BE2C (cell line): ENCODE measurements around the gene PIP5K1B.

Source experiments
- DNase-seq: peaks from one replicate; pipeline ENCODE4 v3.0.0-alpha.2; 2020
- H3K27me3 ChIP-seq: fragments of 250-450 bp; sonication (Bioruptor Pico); 2 replicates; pipeline ENCODE4 v1.5.1; 2020; ENCODE audit warnings: mild to moderate bottlenecking
- H3K36me3 ChIP-seq: fragments of 250-450 bp; sonication (Bioruptor Pico); 2 replicates; pipeline ENCODE4 v1.5.1; 2020; ENCODE audit warnings: mild to moderate bottlenecking
- H3K4me1 ChIP-seq: fragments of 250-450 bp; sonication (Bioruptor Pico); 2 replicates; pipeline ENCODE4 v1.5.1; 2020
- H3K4me3 ChIP-seq: 2 replicates; pipeline ENCODE4 v1.5.1; 2011; ENCODE audit warnings: low read depth, low read length
- H3K9me3 ChIP-seq: fragments of 250-450 bp; sonication (Bioruptor Pico); 2 replicates; pipeline ENCODE4 v1.5.1; 2020
- CTCF ChIP-seq: IDR thresholded peaks from 2 replicates; pipeline ENCODE4 v1.5.1; 2012; ENCODE audit warnings: mild to moderate bottlenecking, low read depth, low read length

PIP5K1B gene

GRCh38 chr9:68704498-68704813, 584 bp upstream of the PIP5K1B start:
- DNase-seq = no peak
- Histone ChIP-seq H3K27me3 (peaks cover 57% of the 10 kb centered on the region), H3K36me3 (no peaks in the 10 kb centered on the region), H3K4me1 (no peaks in the 10 kb centered on the region), H3K9me3 (no peaks in the 10 kb centered on the region), H3K4me3 (no peak overlapping the region)
- no peak for TF ChIP-seq CTCF

DNA sequence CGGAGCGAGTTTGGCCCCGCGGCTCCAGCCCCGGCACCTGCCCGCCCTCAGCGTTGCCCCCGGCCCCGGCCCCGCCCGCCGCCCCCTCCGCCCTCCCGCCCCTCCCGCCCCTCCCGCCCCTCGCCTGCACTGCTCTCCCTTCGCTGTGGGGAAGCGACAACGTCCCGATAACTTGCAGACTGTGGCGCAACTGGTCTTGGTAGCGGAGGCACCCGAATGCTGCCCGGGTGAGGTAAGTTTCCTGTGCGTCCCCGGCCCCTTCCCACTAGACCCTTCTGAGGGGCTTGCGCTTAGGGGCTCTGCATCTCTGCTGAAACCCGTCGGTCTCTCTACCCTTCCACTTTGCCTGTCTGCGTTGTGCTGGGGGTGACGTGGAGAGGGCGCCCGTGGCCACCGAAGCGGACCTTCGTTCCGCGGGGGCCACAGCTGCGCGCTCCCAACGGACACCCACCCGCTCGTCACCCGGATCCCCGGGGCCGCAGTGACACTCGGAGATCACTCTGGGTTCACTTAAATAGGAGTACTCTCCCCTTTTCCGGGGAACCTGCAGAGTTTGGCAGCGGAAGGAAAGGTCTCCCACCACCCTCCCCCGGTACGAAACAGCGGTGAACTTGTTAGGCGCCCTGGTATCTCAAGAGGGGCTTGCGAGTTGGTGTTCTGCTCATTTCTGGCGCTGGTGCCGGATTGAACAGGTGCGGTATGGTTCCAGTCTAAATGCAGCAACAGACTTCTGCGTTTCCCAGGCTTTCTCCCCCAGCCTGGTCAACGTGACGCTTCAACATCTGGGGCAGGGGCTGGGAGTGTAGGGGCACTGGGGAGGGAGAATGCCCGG, 707 bp downstream of the PIP5K1B start:
- no peaks in the 10 kb centered on the region for H3K4me1 ChIP-seq
- H3K4me3 ChIP-seq = no peak overlapping the region
- peaks cover 57% of the 10 kb centered on the region for H3K27me3 ChIP-seq
- no peaks in the 10 kb centered on the region for H3K9me3 ChIP-seq
- H3K36me3 ChIP-seq = no peaks in the 10 kb centered on the region
- TF ChIP-seq CTCF = no peak
- DNase-seq = no peak

GRCh38 chr9:68706363-68707201, 1.5 kb downstream of the PIP5K1B start:
- Histone ChIP-seq H3K4me1 (no peaks in the 10 kb centered on the region), H3K36me3 (no peaks in the 10 kb centered on the region), H3K9me3 (no peaks in the 10 kb centered on the region), H3K27me3 (peaks cover 57% of the 10 kb centered on the region), H3K4me3 (no peak overlapping the region)
- DNase-seq = no peak
- no peak for TF ChIP-seq CTCF

GRCh38 chr9:68707801-68708488, 2.9 kb downstream of the PIP5K1B start:
- no peaks in the 10 kb centered on the region for H3K4me1 ChIP-seq
- no peaks in the 10 kb centered on the region for H3K36me3 ChIP-seq
- H3K4me3 ChIP-seq = no peak overlapping the region
- no peak for TF ChIP-seq CTCF
- no peaks in the 10 kb centered on the region for H3K9me3 ChIP-seq
- H3K27me3 ChIP-seq = peaks cover 53% of the 10 kb centered on the region
- DNase-seq = no peak

DNA sequence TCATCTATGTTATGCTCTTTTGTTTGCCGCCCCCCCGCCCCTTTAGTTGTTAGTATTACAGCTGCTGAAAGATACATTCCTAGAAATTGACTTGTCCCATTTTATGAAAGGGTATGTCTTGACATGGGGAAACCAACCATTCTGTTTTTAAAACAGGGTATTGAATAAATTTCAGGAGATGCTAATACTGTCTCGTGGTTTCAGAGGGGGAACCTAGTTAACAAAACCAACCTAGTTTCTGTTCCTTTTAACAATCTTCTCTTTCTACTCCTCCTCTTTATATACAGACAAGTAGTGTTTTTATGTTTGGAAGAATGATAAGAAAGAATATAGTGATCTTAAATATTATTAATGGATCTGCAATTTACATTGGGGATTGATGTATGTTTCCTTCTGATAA, 3.5 kb downstream of the PIP5K1B start:
- H3K36me3 ChIP-seq = no peaks in the 10 kb centered on the region
- no peak overlapping the region for H3K4me3 ChIP-seq
- H3K27me3 ChIP-seq = peaks cover 48% of the 10 kb centered on the region
- H3K9me3 ChIP-seq = no peaks in the 10 kb centered on the region
- no peak for DNase-seq
- TF ChIP-seq CTCF = no peak
- no peaks in the 10 kb centered on the region for H3K4me1 ChIP-seq
